Midbrain (tissue), 1 donor: ENCODE results near the gene CFLAR.
"Not testable (repeated sequence)": the region's sequence is repeated elsewhere in the genome, so short reads cannot be mapped to it uniquely, and the experiment has no call there.

Experiments used
- DNase-seq: peaks from one replicate; lab custom pipeline; 2025; lab: John Stamatoyannopoulos, UW

CFLAR gene

DNA sequence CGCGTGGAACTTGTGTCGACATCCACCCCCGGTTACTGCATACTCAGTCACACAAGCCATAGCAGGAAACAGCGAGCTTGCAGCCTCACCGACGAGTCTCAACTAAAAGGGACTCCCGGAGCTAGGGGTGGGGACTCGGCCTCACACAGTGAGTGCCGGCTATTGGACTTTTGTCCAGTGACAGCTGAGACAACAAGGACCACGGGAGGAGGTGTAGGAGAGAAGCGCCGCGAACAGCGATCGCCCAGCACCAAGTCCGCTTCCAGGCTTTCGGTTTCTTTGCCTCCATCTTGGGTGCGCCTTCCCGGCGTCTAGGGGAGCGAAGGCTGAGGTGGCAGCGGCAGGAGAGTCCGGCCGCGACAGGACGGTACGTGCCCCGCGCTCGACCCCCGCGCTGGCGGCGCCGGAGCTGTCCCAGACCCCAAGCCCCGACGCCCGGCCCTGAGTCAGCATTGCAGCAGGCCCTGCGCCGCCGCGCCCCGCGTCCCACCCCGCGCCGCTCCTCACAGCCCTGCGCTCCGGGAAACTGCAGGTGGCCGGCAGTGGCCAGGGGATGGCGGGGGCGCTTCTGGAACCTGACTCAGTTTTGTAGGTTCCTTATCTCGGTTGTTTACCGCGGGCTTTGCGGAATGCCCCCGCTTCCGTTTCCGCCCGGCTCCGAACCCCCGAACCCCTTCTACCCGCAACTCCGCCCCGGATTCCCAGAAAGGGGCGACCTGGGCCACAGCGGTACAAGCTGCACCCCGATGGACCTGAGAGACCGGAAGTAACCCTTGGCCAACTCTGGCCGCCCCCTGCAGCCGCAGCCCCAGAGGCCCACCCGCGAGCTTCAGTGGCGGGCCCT, at the start of gene CFLAR:
TSS of gene CFLAR (plus strand) at position 50 of the 844 bp plus-strand sequence. CDS start 13,702 bp downstream, outside the sequence.
- peak; percentile 41 for DNase-seq

DNA sequence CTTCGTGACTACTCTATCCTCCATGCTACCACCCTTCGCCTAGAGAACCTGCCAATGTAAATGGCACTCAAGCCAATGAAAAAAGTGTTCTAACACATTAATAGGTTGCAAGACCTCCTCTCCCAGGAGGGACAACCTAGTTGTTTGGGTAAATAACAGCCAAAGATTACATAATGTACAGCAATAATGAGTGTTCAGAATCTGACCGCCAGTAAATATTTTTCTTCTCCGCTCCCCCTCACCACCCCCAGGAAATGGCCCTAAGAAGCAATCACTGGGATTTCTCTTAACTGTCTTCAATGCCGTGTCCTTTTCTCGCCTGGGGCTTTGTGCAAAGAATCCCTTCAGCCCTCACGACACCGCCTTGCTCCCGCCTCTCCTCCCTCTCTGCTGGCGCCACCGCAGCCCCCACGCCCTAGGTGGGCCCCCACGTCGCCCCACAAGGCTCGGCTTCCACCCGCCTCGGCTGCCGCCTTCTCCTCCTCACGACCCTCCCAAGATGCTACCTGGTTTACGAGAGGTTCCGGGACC, 45.0 kb upstream of the CFLAR start:
- DNase-seq: no peak

DNA sequence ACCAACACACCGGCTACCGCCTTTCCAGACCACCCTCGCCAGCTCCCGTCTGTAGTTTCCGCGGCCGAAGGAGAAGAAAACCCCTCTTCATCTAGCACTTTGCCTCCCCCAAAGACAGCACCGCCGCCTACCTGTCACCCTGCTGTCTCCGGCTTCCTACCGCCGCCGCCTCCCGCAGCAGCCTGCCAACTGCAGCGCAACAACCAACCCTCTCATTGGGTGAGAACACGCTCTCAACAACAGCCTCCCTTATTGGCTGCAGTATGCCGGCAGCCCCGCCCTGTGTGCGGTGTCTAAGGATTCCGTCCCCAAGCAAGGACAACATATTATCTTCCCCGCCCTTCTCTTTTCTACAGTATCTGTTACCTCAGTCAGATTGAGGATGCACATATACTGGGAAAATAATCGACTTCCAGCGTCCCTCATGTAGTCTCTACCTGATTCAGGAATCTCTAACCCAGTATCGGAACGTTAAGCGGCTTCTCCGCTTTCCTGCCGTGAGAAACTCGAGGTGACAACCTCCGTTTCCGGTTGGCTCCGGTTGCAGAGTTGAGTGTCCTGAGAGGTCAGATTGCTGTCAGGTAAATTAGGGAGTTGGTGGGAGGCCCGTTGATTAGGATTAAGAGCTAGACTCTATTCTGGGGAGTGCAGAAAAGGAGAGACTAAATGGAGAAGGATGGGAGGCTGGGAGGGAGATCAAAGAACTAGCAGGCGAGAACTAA, 44.3 kb upstream of the CFLAR start, which contains the start of the genes HYCC2 and NDUFB3:
TSS of gene HYCC2 (minus strand) at position 193 of the 722 bp plus-strand sequence. CDS start 47,662 bp downstream, outside the sequence.
TSS of gene NDUFB3 (plus strand) at position 523 of the 722 bp plus-strand sequence. CDS start 6,882 bp downstream, outside the sequence.
- peak; percentile 97 for DNase-seq

DNA sequence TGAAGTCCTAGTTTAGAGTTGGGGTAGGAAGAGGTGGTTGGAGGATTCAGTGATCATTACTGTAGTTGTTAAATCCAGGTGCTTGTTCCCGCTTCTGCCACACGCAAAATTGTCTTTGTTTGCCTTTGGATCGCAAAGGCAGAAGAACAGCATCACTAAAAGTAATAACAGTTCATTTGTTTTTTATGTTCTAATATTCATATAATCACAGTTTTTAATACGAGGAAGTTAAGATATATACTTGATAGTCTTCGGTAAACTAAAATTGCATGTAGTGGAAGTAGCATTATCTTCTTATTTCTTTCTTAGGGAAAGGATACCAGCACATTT, 43.8 kb upstream of the CFLAR start:
- DNase-seq: no peak

DNA sequence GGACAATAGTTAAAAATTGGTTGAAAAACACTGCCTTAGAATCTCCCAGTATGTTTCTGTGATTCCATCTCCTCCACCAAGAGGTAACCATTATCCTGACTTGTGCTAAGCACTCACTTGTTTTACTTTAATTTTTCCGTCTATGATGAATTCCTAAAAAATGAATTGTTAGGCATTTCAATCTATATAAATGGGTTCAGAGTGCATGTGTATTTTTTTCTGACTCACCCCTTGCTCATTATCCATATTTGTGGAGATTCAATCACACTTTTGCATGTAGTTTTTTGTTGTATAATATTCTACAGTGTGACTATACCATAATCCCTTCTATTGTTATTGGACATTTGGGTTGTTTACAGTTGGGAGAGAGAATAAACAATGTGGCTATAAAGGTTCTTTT, 42.9 kb upstream of the CFLAR start:
- no peak for DNase-seq

DNA sequence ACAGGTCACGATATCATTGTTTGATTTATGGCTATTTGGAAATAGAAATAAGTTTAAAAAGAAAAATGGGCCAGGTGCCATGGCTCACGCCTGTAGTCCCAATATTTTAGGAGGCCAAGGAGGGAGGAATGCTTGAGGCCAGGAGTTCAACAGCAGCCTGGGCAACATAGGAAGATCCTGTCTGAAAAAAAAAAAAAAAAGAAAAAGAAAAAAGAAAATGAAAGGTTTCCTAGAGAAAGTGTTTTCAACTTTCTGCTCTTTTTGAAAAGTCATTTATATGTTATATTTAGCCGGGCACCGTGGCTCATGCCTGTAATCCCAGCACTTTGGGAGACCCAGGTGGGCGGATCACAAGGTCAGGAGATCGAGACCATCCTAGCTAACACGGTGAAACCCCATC, 41.0 kb upstream of the CFLAR start:
- DNase-seq: no peak

DNA sequence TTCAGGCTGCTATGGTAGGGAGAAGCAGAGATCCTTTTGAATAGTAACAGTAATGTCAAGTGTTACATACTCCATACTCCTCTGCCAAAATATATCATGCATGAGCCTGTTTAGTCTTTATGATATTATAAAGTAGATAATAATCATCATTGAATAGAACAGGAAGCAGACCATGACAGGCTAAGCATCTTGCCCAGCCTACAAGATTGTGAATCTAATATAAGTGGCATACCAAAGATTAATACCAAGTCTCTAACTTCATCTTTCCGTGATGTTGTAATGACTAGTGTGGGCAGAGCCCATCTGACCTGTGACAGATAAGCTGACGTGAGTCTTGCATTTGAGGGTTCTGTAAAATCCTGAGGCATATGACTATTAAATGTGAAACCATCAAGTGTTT, 31.1 kb upstream of the CFLAR start:
- no peak for DNase-seq

DNA sequence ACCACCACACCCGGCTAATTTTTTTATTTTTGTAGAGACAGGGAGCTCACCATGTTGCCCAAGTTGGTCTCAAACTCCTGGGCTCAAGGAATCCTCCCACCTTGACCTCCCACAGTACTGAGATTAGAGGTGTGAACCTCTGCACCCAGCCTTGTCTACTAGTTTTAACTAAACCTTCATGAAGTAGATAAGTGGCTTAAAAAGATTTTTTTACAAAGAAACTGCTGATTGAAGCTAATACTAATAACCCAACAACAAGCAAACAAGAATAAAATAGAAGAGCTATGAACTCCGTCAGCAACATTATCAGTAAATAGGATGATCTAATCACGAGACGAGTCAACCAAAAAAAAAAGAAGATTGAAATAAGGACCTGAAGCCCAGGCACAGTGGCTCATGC, 25.4 kb upstream of the CFLAR start:
- DNase-seq: no peak

DNA sequence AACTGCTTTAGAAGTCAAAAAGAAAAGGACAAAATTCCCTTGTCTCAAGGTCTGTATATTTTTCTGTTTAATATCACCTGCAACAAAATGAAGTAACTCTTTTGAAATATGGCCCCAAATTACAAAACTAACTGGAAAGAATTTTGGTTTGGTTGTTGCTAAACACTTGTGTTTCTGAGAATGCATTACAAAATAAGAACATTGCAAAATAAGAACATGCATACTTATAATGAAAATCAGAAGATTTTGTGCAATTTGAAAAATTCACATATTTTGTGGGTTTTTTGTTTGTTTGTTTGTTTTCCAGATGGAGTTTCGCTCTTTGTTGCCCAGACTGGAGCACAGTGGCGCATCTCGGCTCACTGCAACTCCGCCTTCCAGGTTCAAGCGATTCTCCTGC, 22.4 kb upstream of the CFLAR start:
- no peak for DNase-seq

DNA sequence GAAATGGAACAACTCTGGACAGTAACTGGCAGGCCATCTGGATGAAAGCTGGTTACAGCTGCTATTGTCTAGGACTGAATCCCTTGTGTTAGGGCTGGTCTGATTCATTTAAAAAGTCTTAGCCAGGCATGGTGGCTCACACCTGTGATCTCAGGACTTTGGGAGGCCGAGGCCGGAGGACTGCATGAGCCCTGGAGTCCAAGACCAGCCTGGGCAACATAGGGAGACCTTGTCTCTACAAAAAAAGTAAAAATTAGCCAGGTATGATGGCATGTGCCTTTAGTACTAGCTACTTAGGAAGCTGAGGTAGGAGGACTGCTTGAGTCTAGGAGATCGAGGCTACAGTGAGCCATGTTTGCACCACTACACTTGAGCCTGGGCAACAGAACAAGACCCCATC, 15.5 kb upstream of the CFLAR start:
- no peak for DNase-seq

DNA sequence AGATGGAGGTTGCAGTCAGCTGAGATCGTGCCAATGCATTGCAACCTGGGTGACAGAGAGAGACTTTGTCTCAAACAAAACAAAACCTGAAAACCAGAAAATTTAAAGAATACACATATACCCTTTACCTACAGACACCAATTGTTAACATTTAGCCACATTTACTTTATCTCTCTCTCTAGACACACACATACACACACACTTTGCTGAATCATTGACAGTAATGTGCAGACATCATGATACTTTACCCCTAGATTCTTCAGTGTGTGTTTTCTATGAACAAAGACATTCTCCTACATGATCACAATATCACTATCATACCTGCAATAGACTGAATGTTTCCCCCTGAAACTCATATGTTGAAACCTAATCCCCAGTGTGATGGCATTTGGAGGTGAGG, 10.2 kb upstream of the CFLAR start:
- DNase-seq: no peak

DNA sequence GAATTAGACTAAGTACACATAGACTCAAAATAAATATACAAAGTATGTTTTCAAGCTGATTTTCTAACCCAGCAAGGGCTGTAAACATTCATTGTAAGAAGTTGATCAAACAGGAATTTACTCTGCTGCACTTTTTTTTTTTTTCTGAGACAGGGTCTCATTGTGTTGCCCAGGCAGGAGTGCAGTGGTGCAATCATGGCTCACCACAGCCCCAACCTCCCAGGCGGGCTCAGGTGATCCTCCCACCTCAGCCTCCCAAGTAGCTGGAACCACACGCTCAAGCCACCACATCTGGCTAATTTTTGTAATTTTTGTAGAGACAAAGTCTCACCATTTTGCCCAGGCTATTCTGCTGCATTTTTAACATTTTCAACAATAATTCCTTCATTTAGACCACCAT, 8.3 kb upstream of the CFLAR start:
- DNase-seq: no peak

DNA sequence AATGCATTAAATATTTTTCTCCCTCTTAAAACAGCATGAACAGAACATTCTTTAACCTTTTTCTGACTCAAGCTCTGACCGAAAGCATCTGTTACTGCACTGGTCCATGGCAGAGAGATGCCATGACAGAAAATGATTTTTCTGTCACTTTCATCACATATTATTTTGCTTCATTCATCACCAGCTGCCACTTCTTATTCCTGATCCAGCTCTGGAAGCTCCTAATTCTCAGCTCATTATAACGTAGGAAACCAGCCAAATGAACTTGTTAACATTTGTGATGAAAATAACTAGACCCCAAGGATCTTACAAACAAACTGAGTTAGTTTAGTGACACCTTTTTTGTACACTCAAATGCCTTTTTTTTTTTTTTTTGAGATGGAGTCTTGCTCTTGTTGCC, 7.6 kb upstream of the CFLAR start:
- no peak for DNase-seq

DNA sequence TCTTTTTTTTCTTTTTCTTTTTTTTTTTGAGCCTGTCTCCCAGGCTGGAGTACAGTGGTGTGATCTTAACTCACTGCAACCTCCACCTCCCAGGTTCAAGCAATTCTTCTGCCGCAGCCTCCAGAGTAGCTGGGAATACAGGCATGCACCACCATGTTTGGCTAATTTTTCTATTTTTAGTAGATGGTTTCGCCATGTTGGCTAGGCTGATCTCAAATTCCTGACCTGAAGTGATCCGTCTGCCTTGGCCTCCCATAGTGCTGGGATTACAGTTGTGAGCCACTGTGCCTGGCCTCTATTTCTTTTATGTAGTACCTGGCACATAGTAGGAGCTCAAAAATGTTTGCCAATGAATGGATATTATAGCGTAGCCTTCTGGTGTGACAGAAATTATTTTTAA, 6.8 kb upstream of the CFLAR start:
- DNase-seq: no peak

DNA sequence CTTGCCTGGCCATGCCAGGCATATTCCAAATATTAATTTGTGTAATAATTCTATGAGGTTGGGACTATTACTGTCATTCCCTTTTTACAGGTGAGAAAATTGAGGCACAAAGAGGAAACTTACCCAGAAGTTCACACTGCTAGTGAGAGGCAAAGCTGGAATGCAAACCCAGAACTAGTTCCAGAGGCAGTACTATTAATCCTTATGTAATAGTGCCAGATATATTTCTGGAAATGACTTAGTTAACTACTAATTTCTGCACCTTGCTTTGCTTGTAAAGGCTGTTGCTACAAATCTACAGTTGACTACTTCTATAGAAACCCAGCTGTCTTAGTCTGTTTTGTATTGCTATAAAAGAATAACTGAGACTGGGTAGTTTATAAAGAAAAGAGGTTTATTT, 5.3 kb upstream of the CFLAR start:
- DNase-seq: no peak

DNA sequence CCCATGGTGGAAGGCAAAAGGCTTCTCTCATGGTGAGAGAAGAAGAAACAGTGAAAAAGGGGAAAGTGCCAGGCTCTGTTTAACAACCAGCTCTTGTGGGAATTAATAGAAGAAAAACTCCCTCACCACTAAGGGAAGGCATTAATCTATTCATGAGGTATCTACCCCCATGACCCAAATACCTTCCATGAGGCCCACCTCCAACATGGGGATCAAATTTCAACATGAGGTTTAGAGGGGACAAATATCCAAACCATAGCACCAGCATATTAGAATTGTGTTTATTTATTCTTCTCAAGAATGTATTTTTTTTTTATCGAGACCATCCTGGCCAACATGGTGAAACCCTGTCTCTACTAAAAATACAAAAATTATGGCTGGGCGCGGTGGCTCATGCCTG, 4.9 kb upstream of the CFLAR start:
- no peak for DNase-seq

DNA sequence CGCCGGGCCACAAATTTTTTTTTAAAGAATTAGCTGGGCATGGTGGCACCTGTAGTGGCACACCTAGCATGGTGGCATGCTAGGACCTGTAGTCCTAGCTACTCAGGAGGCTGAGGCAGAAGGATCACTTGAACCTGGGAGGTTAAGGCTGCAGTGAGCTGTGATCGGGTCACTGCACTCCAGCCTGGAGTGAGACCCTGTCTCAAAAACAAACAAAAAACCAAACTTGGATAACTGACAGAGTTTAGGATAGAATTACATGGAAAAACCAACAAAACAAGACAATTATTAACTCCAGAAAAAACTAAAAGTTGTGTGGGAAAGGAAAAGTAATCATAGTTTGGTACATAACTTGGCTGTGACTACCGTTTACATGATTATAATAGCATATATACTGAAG, 1.6 kb upstream of the CFLAR start:
- no peak for DNase-seq

DNA sequence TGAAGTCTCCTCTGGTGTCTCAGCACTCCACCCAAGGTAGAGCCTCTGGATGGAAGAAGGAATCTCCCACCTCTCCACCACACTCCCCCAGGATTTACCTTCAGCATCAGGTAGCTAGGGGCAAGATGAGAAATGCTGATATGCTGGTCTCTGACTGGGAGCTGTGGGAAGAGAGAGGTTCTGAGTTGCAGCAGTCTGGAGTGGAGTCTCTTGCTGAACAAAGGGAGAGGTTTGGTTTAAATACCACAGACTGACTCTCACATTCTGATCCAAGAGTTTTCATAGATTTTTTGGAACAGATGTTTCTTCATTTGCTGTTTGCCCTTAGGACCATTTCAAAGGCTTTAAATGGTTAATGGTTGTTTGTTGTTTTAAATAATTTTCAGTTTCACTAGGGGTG, 1.1 kb upstream of the CFLAR start:
- no peak for DNase-seq

DNA sequence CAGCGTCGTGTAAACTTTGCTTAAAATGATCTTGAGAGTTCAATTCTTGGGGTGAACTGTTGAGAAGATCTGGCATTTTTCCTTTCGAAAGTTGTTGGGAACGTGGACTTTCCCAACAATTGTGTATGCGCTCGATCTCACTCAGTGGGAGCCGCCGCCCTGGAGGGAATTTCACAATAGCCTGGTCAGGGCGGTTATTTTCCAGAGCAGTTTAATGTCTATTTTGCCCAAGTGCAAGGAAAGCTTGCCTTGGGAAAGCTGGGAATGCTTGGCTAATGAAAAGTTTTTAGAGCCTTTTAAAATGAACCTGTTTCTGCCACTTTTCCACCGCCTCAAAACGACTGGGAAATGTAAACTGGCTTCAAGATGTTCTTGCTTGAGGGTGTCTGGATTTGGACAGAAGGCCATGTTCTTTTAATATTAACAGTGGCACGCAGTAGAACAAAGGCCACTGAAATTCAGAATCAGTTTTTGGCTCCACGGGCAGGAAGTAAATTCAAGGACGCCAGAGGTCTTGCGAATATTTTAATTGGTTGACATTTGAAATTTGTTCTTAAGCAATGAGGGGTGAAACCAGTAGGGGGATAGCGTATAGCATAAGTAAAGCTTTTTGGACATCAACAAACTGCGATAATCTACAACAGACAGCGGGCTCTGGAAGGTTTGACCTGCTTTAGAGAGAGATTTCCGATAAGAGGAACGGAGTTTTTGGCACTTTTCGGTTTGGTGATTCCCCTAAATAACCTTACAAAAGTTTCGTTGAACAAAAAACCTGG, 1.2 kb downstream of the CFLAR start:
- DNase-seq: peak; percentile 56

DNA sequence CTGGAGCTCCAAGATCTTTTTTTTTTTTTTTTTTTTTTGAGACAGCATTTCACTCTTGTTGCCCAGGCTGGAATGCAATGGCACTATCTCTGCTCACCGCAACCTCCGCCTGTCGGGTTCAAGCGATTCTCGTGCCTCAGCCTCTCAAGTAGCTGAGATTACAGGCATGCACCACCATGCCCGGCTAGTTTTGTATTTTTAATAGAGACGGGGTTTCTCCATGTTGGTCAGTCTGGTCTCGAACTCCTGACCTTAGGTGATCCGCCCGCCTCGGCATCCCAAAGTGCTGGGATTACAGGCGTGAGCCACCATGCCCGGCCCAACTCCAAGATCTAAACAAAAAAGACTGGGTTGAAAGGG, 1.8 kb downstream of the CFLAR start:
- not testable (repeated sequence) for DNase-seq

DNA sequence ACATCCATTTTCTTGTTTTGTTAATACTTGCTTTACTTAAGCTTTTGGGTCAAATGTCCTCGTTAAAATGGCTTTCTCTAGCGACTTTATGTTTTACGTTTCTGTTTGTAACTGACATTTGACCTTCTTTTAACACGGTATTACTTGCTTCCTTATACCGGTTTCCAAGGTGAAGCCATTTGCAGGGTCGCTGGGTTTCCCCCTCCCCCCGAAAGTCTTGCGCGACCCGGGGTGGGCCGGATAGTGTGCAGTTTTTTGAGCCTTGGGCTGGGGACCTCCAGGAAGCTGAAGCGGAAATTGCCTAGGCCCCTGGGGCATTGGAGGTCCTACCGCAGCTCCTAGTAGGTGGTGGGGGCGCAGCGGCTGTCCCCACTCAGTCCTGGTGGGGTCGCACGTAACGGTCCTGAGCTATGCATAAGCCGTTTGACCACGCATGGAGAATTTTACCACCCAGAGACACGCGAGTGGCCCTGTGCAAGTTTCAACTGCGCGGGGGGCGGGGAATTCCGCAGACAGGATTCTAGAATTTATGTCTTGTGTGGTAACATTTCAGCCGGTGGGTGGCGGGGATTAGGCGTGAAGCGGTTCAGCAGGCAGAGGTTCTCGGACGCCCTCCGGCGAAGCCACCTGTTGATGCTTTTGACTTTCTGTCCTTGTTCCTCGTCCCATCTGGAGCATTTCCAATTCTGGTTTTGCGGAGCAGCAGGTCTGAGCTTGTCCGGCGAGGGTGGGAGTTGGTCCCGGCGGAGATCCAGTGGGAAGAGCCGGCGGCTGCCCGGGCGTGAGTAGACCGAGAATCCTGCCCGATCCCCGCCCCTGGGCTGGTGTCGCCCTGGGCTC, 2.4 kb downstream of the CFLAR start:
- DNase-seq: peak; percentile 85
